ENCODE measurements around the gene ASB2. TPM values are rescaled to one million over a fixed set of nuclear protein-coding genes. Genes with fewer than 3 reads are reported as not detected.

ASB2 gene
- total RNA-seq, 2 donors from 2014 or later: 47.2 to 48.3 TPM

- Histone ChIP-seq H3K4me1 (ENCODE audit: control insufficient read depth in 1 of 2, low read depth in 2 of 2) (no peaks in the 10 kb centered on the region), H3K27me3 (replicated peaks; ENCODE audit: insufficient read depth) (no peaks in the 10 kb centered on the region), H3K4me3 (no peak overlapping the region), H3K36me3 (no peaks in the 10 kb centered on the region), H3K27ac (no peak overlapping the region), H3K9me3 (no peaks in the 10 kb centered on the region)
- DNase-seq (ENCODE audit: low spot score) (no peak), ATAC-seq (ENCODE audit: insufficient number of reproducible peaks, low FRiP score, low read depth) (no peak)
- no peak for TF ChIP-seq CTCF (IDR thresholded peaks at IDR 0.05)
Measured at GRCh38 chr14:93917141-93917540, 59.2 kb downstream of the ASB2 start.

DNA sequence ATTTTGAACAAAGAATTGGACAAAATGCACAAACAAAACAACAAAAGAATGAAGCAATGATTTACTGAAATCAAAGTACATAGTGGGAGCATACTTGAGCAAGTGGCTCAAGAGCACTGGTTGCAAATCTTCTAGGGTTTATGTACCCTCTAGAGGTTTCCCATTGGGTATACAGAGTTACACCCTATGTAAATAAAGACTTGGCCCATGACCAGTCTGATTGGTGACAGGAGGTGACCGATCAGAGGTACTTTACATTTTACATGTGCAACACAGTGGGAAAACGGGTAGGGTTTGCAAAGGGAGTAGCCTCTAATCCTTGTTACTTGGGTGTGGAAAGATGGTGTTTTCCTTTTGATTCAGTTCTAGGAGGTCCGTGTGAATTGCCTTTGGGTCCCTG is 59.9 kb downstream of the ASB2 start:
- no peaks in the 10 kb centered on the region for H3K36me3 ChIP-seq
- H3K27ac ChIP-seq: no peak overlapping the region
- TF ChIP-seq CTCF (IDR thresholded peaks at IDR 0.05): no peak
- DNase-seq (ENCODE audit: low spot score) (no peak), ATAC-seq (ENCODE audit: insufficient number of reproducible peaks, low FRiP score, low read depth) (no peak)
- no peaks in the 10 kb centered on the region for H3K9me3 ChIP-seq
- H3K4me3 ChIP-seq: no peak overlapping the region
- H3K27me3 ChIP-seq (replicated peaks; ENCODE audit: insufficient read depth): no peaks in the 10 kb centered on the region
- no peaks in the 10 kb centered on the region for H3K4me1 ChIP-seq (ENCODE audit: control insufficient read depth in 1 of 2, low read depth in 2 of 2)

GRCh38 chr14:93915800-93916199 is 60.6 kb downstream of the ASB2 start:
- Histone ChIP-seq H3K4me1 (ENCODE audit: control insufficient read depth in 1 of 2, low read depth in 2 of 2) (no peaks in the 10 kb centered on the region), H3K9me3 (no peaks in the 10 kb centered on the region), H3K27me3 (replicated peaks; ENCODE audit: insufficient read depth) (no peaks in the 10 kb centered on the region), H3K4me3 (no peak overlapping the region), H3K36me3 (no peaks in the 10 kb centered on the region), H3K27ac (no peak overlapping the region)
- TF ChIP-seq CTCF (IDR thresholded peaks at IDR 0.05): no peak
- ATAC-seq (ENCODE audit: insufficient number of reproducible peaks, low FRiP score, low read depth) (no peak), DNase-seq (ENCODE audit: low spot score) (no peak)

DNA sequence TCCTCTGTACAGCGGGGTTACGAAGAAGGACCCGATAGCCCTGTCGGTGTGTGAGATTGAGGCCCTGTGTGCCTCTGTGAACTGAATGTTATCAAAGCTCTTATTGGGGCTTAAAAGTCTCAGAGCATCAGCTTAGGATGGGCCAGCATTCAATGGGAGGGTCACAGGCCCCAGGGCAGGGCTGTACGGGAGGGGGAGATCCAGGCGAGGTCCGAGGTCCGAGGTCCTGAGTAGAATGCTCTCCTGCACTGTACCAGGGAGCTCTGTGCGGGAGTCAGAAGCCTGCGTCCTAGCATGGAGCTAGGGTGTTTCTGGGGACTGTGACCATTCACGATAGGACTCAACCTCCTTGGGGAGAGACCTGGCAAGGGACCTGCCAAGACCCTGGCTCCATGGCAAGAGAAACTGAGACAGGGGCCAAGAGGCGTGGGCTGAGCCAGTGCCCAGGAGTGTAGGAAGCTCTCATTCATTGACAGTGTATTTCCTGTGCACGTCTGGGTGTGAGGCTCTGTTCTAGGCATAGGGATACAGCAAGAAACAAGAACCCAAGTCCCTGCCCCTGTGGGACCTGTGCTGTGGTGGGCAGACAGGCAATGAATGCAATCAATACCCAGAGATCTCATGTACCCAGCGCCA is 61.2 kb downstream of the ASB2 start:
- no peaks in the 10 kb centered on the region for H3K27me3 ChIP-seq (replicated peaks; ENCODE audit: insufficient read depth)
- no peaks in the 10 kb centered on the region for H3K4me1 ChIP-seq (ENCODE audit: control insufficient read depth in 1 of 2, low read depth in 2 of 2)
- no peak for TF ChIP-seq CTCF (IDR thresholded peaks at IDR 0.05)
- DNase-seq (ENCODE audit: low spot score) (no peak), ATAC-seq (ENCODE audit: insufficient number of reproducible peaks, low FRiP score, low read depth) (no peak)
- no peaks in the 10 kb centered on the region for H3K36me3 ChIP-seq
- no peak overlapping the region for H3K27ac ChIP-seq
- no peak overlapping the region for H3K4me3 ChIP-seq
- H3K9me3 ChIP-seq: no peaks in the 10 kb centered on the region

GRCh38 chr14:93914278-93914677 is 62.1 kb downstream of the ASB2 start:
- no peaks in the 10 kb centered on the region for H3K27me3 ChIP-seq (replicated peaks; ENCODE audit: insufficient read depth)
- no peak overlapping the region for H3K4me3 ChIP-seq
- H3K36me3 ChIP-seq: no peaks in the 10 kb centered on the region
- H3K9me3 ChIP-seq: no peaks in the 10 kb centered on the region
- ATAC-seq (ENCODE audit: insufficient number of reproducible peaks, low FRiP score, low read depth) (no peak), DNase-seq (ENCODE audit: low spot score) (no peak)
- no peaks in the 10 kb centered on the region for H3K4me1 ChIP-seq (ENCODE audit: control insufficient read depth in 1 of 2, low read depth in 2 of 2)
- no peak for TF ChIP-seq CTCF (IDR thresholded peaks at IDR 0.05)
- H3K27ac ChIP-seq: no peak overlapping the region

All from thoracic aorta (tissue), 2 donors.